ENCODE results near the gene SIDT2.
"Not testable (repeated sequence)": the region's sequence is repeated elsewhere in the genome, so short reads cannot be mapped to it uniquely, and the experiment has no call there.

Gene SIDT2

DNA sequence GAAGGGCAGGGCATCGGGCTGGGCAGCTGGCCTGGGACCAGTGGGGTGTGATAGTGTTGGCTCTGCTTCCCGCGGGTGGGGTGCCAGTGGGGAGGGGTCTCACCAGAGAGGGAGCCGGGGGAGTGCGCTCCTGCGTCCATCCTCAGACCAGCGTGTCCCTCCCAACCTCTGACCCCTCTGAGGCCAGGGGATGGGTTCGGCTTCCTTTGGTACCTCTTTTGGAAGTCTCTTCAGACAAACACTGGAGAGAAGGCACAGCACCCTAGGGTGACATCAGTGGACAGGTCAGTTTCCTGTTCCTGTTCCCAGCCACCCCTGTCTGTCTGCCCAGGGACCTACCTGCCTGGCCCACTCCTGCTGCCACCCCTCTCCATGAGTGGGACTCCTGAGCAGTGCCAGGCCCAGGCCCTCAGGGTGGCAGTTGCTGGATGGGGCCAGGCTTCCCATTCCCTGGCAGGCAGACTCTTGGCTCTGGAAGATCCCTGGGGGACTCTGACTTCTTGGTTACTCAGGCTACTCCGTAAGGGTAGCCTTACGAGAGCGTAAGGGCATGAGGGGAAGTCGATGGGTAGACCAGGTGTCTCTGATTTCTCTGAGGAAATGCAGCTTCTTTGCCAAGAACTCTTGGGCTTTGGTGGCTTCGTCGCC is 23.2 kb downstream of the SIDT2 start:
- Mint-ChIP-seq H3K27me3 (no peaks in the 10 kb centered on the region), H3K36me3 (ENCODE audit: low read depth) (peaks cover 22% of the 10 kb centered on the region), H3K9me3 (no peaks in the 10 kb centered on the region), H3K4me1 (ENCODE audit: low read depth) (no peaks in the 10 kb centered on the region), H3K27ac (no peak overlapping the region), H3K4me3 (no peak overlapping the region)

- H3K27me3 Mint-ChIP-seq = no peaks in the 10 kb centered on the region
- H3K36me3 Mint-ChIP-seq (ENCODE audit: low read depth) = peaks cover 22% of the 10 kb centered on the region
- no peak overlapping the region for H3K4me3 Mint-ChIP-seq
- H3K27ac Mint-ChIP-seq = no peak overlapping the region
- no peaks in the 10 kb centered on the region for H3K9me3 Mint-ChIP-seq
- H3K4me1 Mint-ChIP-seq (ENCODE audit: low read depth) = no peaks in the 10 kb centered on the region
Observed at GRCh38 chr11:117202386-117203068, 24.0 kb downstream of the SIDT2 start.

GRCh38 chr11:117203069-117203407 is 24.5 kb downstream of the SIDT2 start:
- H3K36me3 Mint-ChIP-seq (ENCODE audit: low read depth) = peaks cover 22% of the 10 kb centered on the region
- H3K27ac Mint-ChIP-seq = no peak overlapping the region
- no peaks in the 10 kb centered on the region for H3K9me3 Mint-ChIP-seq
- no peaks in the 10 kb centered on the region for H3K4me1 Mint-ChIP-seq (ENCODE audit: low read depth)
- no peak overlapping the region for H3K4me3 Mint-ChIP-seq
- H3K27me3 Mint-ChIP-seq = no peaks in the 10 kb centered on the region

DNA sequence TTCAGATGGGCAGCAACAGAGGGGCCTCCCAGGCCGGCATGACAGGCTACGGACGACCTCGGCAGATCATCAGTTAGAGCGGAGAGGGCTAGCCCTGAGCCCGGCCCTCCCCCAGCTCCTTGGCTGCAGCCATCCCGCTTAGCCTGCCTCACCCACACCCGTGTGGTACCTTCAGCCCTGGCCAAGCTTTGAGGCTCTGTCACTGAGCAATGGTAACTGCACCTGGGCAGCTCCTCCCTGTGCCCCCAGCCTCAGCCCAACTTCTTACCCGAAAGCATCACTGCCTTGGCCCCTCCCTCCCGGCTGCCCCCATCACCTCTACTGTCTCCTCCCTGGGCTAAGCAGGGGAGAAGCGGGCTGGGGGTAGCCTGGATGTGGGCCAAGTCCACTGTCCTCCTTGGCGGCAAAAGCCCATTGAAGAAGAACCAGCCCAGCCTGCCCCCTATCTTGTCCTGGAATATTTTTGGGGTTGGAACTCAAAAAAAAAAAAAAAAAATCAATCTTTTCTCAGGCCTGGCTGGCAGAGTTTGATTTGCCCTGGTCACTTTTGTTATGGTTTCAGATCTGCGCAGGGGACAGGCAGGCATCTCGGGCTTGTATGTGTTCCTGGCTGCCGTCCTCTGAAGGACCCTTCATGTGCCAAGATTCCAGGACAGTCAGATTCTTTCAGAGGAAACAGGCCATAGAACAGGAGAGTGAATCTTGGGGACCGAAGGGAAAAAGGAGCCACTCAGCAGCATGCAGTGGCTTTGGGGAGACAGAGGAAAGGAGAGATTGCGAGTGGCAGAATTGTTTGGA is 25.9 kb downstream of the SIDT2 start:
- Mint-ChIP-seq H3K4me3 (no peak overlapping the region), H3K36me3 (ENCODE audit: low read depth) (peaks cover 22% of the 10 kb centered on the region), H3K4me1 (ENCODE audit: low read depth) (no peaks in the 10 kb centered on the region), H3K27me3 (no peaks in the 10 kb centered on the region), H3K27ac (peak overlapping the region; percentile 13), H3K9me3 (no peaks in the 10 kb centered on the region)

DNA sequence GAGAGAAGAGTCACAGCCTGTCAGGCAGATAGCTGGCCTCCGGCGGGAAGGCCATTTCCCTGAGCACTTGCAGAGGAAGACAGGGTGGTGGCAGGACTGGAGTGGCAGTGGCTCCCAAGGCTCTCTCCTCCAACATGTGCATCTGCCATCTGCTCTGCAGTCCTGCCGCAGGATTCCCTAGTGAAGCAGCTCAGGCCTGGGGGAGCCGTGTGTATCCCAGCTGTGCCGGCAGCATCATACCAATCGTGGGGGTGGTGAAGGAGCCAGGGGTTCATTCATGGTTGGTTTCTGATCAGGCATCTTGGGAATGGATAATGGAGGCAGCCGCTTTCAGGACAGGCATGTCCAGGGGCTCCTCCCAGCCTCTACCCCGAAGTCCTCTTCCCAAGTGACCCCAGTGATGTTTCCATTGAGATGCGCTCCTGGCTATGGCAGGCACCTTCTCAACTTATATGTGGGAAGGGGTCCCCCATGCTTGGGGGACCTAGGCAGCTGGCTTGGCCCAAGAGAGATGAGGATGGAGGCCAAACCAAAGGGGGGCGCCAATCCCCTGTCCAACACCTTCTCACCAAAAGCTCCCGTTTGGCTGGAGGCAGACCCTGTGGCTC is 26.8 kb downstream of the SIDT2 start:
- Mint-ChIP-seq H3K9me3 (no peaks in the 10 kb centered on the region), H3K27ac (no peak overlapping the region), H3K4me3 (no peak overlapping the region), H3K4me1 (ENCODE audit: low read depth) (no peaks in the 10 kb centered on the region), H3K36me3 (ENCODE audit: low read depth) (peaks cover 26% of the 10 kb centered on the region), H3K27me3 (no peaks in the 10 kb centered on the region)

DNA sequence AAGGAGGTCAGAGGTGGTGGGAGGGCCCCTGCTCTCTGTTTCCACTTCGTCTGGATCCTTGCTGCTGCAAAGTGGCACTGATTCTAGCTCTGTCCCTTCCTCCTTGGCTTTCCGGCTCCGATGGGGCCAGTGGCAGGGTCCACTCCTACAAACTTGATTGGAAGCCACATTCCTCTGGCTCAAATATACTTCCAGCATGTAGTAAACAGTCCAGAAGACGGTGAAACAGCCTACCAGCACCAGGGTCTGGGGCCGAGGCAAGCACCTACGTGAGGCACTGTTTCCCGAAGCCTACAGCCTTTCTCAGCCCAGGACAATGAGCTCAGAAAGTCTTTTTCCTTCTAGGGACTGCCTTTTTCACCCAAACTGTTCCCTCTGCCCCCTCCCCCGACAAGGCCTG is 27.6 kb downstream of the SIDT2 start:
- not testable (repeated sequence) for H3K27ac Mint-ChIP-seq, H3K4me3 Mint-ChIP-seq

DNA sequence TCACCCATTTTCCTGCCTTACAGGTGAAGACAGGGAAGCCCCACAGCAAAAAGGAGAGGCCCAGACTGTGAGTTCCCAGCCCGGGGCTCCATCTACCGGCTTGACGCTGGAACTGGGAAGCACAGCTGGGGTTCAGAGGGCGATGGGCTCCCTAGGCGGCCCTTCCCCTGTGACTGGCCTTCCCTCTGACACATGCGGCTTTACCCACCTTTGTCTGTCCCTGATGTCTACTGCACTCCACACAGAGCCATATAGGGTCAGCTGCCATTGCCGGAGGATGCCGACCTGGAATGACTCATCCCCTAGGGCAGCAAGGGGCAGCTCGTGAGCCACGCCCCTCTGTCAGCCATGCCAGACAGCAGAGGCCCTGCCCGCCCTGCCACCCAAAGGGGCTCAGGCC is 28.3 kb downstream of the SIDT2 start:
- H3K4me1 Mint-ChIP-seq (ENCODE audit: low read depth); H3K27ac Mint-ChIP-seq; H3K9me3 Mint-ChIP-seq; H3K27me3 Mint-ChIP-seq; H3K4me3 Mint-ChIP-seq: not testable (repeated sequence)
- peaks cover 39% of the 10 kb centered on the region for H3K36me3 Mint-ChIP-seq (ENCODE audit: low read depth)

More for the DNA sequence above, 27.6 kb downstream of the SIDT2 start:
- not testable (repeated sequence) for H3K27me3 Mint-ChIP-seq; H3K9me3 Mint-ChIP-seq; H3K4me1 Mint-ChIP-seq (ENCODE audit: low read depth)
- H3K36me3 Mint-ChIP-seq (ENCODE audit: low read depth) = peaks cover 32% of the 10 kb centered on the region

GRCh38 chr11:117207481-117207880 is 28.9 kb downstream of the SIDT2 start:
- H3K27me3 Mint-ChIP-seq; H3K4me1 Mint-ChIP-seq (ENCODE audit: low read depth); H3K9me3 Mint-ChIP-seq; H3K27ac Mint-ChIP-seq; H3K4me3 Mint-ChIP-seq: not testable (repeated sequence)
- peaks cover 42% of the 10 kb centered on the region for H3K36me3 Mint-ChIP-seq (ENCODE audit: low read depth)

GRCh38 chr11:117208710-117209109 is 30.2 kb downstream of the SIDT2 start:
- H3K27ac Mint-ChIP-seq; H3K4me1 Mint-ChIP-seq (ENCODE audit: low read depth); H3K4me3 Mint-ChIP-seq; H3K9me3 Mint-ChIP-seq; H3K27me3 Mint-ChIP-seq: not testable (repeated sequence)
- H3K36me3 Mint-ChIP-seq (ENCODE audit: low read depth) = peaks cover 49% of the 10 kb centered on the region

DNA sequence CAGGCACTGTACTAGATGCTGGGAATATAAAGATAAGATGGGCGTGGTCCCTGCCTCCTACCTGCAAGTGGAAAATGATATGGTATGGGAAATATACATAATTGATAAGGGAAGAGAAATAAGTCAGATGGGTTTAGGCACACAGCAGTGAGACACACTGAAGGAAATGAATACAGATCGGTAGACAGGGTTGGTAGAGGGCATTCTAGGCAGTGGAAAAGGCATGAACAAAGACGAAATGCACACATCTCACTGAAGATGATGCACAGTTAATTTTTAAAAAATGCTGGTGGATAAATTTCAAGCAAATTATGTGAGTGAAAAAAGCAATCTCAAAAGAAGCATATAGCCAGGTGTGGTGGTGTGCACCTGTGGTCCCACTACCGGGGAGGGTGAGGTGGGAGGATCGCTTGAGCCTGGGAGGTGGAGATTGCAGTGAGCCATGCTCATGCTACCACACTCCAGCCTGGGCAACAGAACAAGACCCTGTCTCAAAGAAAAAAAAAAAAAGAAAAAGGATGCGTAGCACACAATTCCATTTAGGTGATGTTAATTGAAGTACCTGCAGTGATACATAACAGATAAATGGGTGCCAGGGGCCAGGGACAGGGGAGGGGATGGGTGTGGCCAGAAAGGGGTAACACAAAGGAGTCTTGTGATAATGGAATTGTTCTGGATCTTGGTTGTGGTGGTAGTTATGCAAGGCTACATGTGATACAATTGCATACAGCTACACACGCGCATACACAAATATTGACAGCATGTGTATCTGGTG is 31.0 kb downstream of the SIDT2 start:
- not testable (repeated sequence) for H3K9me3 Mint-ChIP-seq; H3K27me3 Mint-ChIP-seq; H3K4me3 Mint-ChIP-seq; H3K27ac Mint-ChIP-seq; H3K4me1 Mint-ChIP-seq (ENCODE audit: low read depth)
- peaks cover 49% of the 10 kb centered on the region for H3K36me3 Mint-ChIP-seq (ENCODE audit: low read depth)

DNA sequence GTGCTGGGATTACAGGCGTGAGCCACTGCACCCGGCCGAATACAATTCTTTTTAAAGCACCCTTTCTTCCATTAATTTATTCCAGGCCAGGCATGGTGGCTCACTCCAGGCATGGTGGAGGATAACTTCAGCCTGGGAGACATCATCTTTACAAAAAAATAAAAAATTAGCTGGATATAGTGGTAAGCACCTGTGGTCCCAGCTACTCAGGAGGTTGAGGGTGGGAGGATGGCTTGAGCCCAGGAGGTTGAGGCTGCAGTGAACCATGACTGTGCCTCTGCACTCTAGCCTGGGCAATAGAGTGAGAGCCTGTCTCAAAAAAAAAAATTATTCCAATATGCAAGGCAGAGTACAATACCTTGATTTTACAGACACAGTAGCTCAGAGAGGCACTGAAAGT is 32.1 kb downstream of the SIDT2 start:
- no peaks in the 10 kb centered on the region for H3K27me3 Mint-ChIP-seq
- peaks cover 43% of the 10 kb centered on the region for H3K36me3 Mint-ChIP-seq (ENCODE audit: low read depth)
- H3K27ac Mint-ChIP-seq = no peak overlapping the region
- H3K9me3 Mint-ChIP-seq = no peaks in the 10 kb centered on the region
- no peak overlapping the region for H3K4me3 Mint-ChIP-seq
- H3K4me1 Mint-ChIP-seq (ENCODE audit: low read depth) = no peaks in the 10 kb centered on the region

GRCh38 chr11:117212697-117213355 is 34.3 kb downstream of the SIDT2 start:
- Mint-ChIP-seq H3K27ac (no peak overlapping the region), H3K27me3 (no peaks in the 10 kb centered on the region), H3K4me3 (no peak overlapping the region), H3K4me1 (ENCODE audit: low read depth) (no peaks in the 10 kb centered on the region), H3K36me3 (ENCODE audit: low read depth) (peaks cover 51% of the 10 kb centered on the region), H3K9me3 (no peaks in the 10 kb centered on the region)

DNA sequence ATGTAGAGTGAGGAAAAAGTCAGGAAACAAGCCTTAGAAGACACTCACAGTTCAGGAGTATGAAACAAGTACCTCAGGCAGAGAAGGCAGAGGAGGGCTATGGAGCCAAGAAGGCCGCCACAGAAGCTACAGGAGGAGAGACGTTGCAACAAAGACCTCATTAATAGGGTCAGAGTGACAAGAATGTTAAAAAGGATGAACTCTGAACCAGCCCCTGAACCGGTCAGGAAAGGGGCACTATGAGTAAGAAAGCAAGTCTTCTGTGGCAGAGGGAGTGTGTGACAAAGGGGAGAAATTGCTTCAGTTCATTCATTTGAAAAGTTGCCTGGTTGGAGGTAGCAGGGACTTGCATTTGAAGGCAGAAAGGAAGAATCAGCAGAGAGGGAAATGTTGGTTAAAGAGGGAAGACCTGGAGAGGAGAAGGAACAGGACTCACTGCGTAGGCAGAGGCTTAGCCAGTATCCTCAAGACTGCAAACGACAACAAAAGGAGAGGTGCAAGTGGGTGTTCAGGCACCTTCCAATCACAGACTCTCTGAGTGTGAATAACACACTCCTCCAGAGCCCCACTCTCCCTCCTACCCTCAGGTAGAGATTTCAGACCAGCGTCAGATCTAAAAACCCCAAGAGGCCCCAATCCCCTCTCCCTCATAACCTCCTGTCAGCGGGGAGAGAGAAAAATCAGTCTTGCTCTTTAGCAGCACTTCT is 36.0 kb downstream of the SIDT2 start:
- H3K9me3 Mint-ChIP-seq = no peaks in the 10 kb centered on the region
- H3K36me3 Mint-ChIP-seq (ENCODE audit: low read depth) = peaks cover 65% of the 10 kb centered on the region
- no peaks in the 10 kb centered on the region for H3K27me3 Mint-ChIP-seq
- H3K4me1 Mint-ChIP-seq (ENCODE audit: low read depth) = no peaks in the 10 kb centered on the region
- no peak overlapping the region for H3K4me3 Mint-ChIP-seq
- peak overlapping the region; percentile 47 for H3K27ac Mint-ChIP-seq
